ENCODE results near the gene FAM222B. TPM values are rescaled to one million over a fixed set of nuclear protein-coding genes. Genes with fewer than 3 reads are reported as not detected.

The FAM222B gene
- total RNA-seq, 1 experiment from 2014 or later, result 39.5 TPM

GRCh38 chr17:28719021-28719433, 123.6 kb downstream of the FAM222B start:
- CTCF ChIA-PET, result interaction anchor here (0.5 to 1.6 kb wide), 14 partner anchors 8 to 233 kb away, joined by 3 to 23 read pairs (median 5); partner anchors contain the start of genes ALDOC, BLTP2, NEK8 and PROCA1
- POLR2A ChIA-PET, result interaction anchor here (0.6 to 3.0 kb wide), 24 partner anchors 9 to 383 kb away, joined by 3 to 213 read pairs (median 6); partner anchors contain the start of genes BLTP2, IFT20, NEK8 and PHF12
- DNase-seq, result no peak
- Histone ChIP-seq H3K9me3 (no peaks in the 10 kb centered on the region), H3K27me3 (replicated peaks; ENCODE audit: control insufficient read depth, insufficient read depth, low read length) (no peaks in the 10 kb centered on the region), H3K4me1 (peaks cover 24% of the 10 kb centered on the region), H3K4me3 (ENCODE audit: low read depth, low read length) (peak overlapping the region; percentile 67), H3K36me3 (ENCODE audit: control insufficient read depth, insufficient read depth, low read length) (peaks cover 13% of the 10 kb centered on the region)
- Mint-ChIP-seq H3K36me3 (ENCODE audit: insufficient read depth, unreplicated experiment) (peaks cover 50% of the 10 kb centered on the region), H3K4me3 (ENCODE audit: unreplicated experiment) (peak overlapping the region; percentile 94), H3K9me3 (ENCODE audit: unreplicated experiment) (no peaks in the 10 kb centered on the region), H3K27ac (ENCODE audit: unreplicated experiment) (peak overlapping the region; percentile 98), H3K27me3 (ENCODE audit: insufficient read depth, unreplicated experiment) (no peaks in the 10 kb centered on the region), H3K4me1 (ENCODE audit: low read depth, unreplicated experiment) (peaks cover 27% of the 10 kb centered on the region)
- intact Hi-C loops (cut with micrococcal nuclease; ENCODE audit: unreplicated experiment), result loop anchor here (1.0 to 2.0 kb wide), 3 partner anchors 8 to 74 kb away; partner anchors contain the start of genes BLTP2 and PROCA1
- no peak for TF ChIP-seq CTCF (IDR thresholded peaks at IDR 0.05; ENCODE audit: insufficient read depth in 1 of 2, low read depth in 1 of 2, low read length in 1 of 2, severe bottlenecking in 1 of 2, unreplicated experiment in 1 of 2)
- BruUV-seq (replicated peaks), result no TSS peak

- Histone ChIP-seq H3K36me3 (ENCODE audit: control insufficient read depth, insufficient read depth, low read length) (peaks cover 12% of the 10 kb centered on the region), H3K4me3 (ENCODE audit: low read depth, low read length) (no peak overlapping the region; the same call in 1 of the 2 replicates), H3K4me1 (peaks cover 24% of the 10 kb centered on the region), H3K9me3 (no peaks in the 10 kb centered on the region), H3K27me3 (replicated peaks; ENCODE audit: control insufficient read depth, insufficient read depth, low read length) (no peaks in the 10 kb centered on the region)
- POLR2A ChIA-PET, result interaction anchor here (1.0 to 3.0 kb wide), 4 partner anchors 8 to 180 kb away, joined by 3 to 213 read pairs (median 20); partner anchors contain the start of gene PROCA1
- Mint-ChIP-seq H3K4me1 (ENCODE audit: low read depth, unreplicated experiment) (peaks cover 22% of the 10 kb centered on the region), H3K36me3 (ENCODE audit: insufficient read depth, unreplicated experiment) (peaks cover 44% of the 10 kb centered on the region), H3K9me3 (ENCODE audit: unreplicated experiment) (no peaks in the 10 kb centered on the region), H3K4me3 (ENCODE audit: unreplicated experiment) (peak overlapping the region; percentile 94), H3K27ac (ENCODE audit: unreplicated experiment) (peak overlapping the region; percentile 98), H3K27me3 (ENCODE audit: insufficient read depth, unreplicated experiment) (no peaks in the 10 kb centered on the region)
- no peak for TF ChIP-seq CTCF (IDR thresholded peaks at IDR 0.05; ENCODE audit: insufficient read depth in 1 of 2, low read depth in 1 of 2, low read length in 1 of 2, severe bottlenecking in 1 of 2, unreplicated experiment in 1 of 2)
- no TSS peak for BruUV-seq (replicated peaks)
- CTCF ChIA-PET, result interaction anchor here (1.5 kb wide), 1 partner anchor 8 kb away, joined by 22 read pairs; the partner anchor contains the start of gene PROCA1
- DNase-seq, result no peak
- intact Hi-C loops (cut with micrococcal nuclease; ENCODE audit: unreplicated experiment), result loop anchor here (1.0 to 2.0 kb wide), 3 partner anchors 7 to 74 kb away; partner anchors contain the start of genes BLTP2 and PROCA1
These were observed 124.1 kb downstream of the FAM222B start for GRCh38 chr17:28718333-28719020.

- POLR2A ChIA-PET, result no interaction called here
- Mint-ChIP-seq H3K27me3 (ENCODE audit: insufficient read depth, unreplicated experiment) (no peaks in the 10 kb centered on the region), H3K4me1 (ENCODE audit: low read depth, unreplicated experiment) (peaks cover 18% of the 10 kb centered on the region)
These were observed 124.8 kb downstream of the FAM222B start, which contains the start of gene RAB34 for GRCh38 chr17:28717578-28718332. RAB34 (minus strand) TSS chr17:28717868; CDS start chr17:28717266, 602 bp downstream.

More at GRCh38 chr17:28717578-28718332, 124.8 kb downstream of the FAM222B start, which contains the start of gene RAB34:
- peak within 1 kb of the TSS; percentile 94 for H3K4me3 Mint-ChIP-seq (ENCODE audit: unreplicated experiment)
- DNase-seq, result peak in 1 of 2 experiments; percentile 58
- peaks cover 37% of the 10 kb centered on the region for H3K36me3 Mint-ChIP-seq (ENCODE audit: insufficient read depth, unreplicated experiment)
- intact Hi-C loops (cut with micrococcal nuclease; ENCODE audit: unreplicated experiment), result loop anchor here (2.0 kb wide), 1 partner anchor 73 kb away; the partner anchor contains the start of gene BLTP2
- no TSS peak for BruUV-seq (replicated peaks)
- peak within 1 kb of the TSS; percentile 98 for H3K27ac Mint-ChIP-seq (ENCODE audit: unreplicated experiment)
- no peaks in the 10 kb centered on the region for H3K27me3 ChIP-seq (replicated peaks; ENCODE audit: control insufficient read depth, insufficient read depth, low read length)
- H3K4me3 ChIP-seq (ENCODE audit: low read depth, low read length), result no peak within 1 kb of the TSS
- H3K36me3 ChIP-seq (ENCODE audit: control insufficient read depth, insufficient read depth, low read length), result peaks cover 7% of the 10 kb centered on the region
- H3K4me1 ChIP-seq, result peaks cover 19% of the 10 kb centered on the region
- CTCF ChIA-PET, result no interaction called here
- TF ChIP-seq CTCF (IDR thresholded peaks at IDR 0.05; ENCODE audit: insufficient read depth in 1 of 2, low read depth in 1 of 2, low read length in 1 of 2, severe bottlenecking in 1 of 2, unreplicated experiment in 1 of 2), result no peak
- H3K9me3 Mint-ChIP-seq (ENCODE audit: unreplicated experiment), result no peaks in the 10 kb centered on the region
- H3K9me3 ChIP-seq, result no peaks in the 10 kb centered on the region

Data from Caco-2 (cell line).